DMS 273 (cell line): Measurements from ENCODE around the gene SUSD2.

Experiments
- DNase-seq: peaks from one replicate; lab custom pipeline; 2025; ENCODE audit not compliant: unreplicated experiment; lab: John Stamatoyannopoulos, UW

Gene SUSD2

GRCh38 chr22:24153353-24153752, 27.9 kb upstream of the SUSD2 start:
- no peak for DNase-seq

GRCh38 chr22:24153959-24154358, 27.3 kb upstream of the SUSD2 start:
- DNase-seq = no peak

- no peak for DNase-seq
Observed at GRCh38 chr22:24154826-24155225, 26.5 kb upstream of the SUSD2 start.

GRCh38 chr22:24155627-24156140, 25.6 kb upstream of the SUSD2 start:
- DNase-seq = peak; percentile 75

GRCh38 chr22:24156141-24156912, 25.0 kb upstream of the SUSD2 start:
- peak; percentile 75 for DNase-seq

- peak; percentile 90 for DNase-seq
Observed at GRCh38 chr22:24156913-24157821, 24.1 kb upstream of the SUSD2 start.

GRCh38 chr22:24157822-24158135, 23.5 kb upstream of the SUSD2 start:
- DNase-seq = peak; percentile 29

- DNase-seq = no peak
Observed at GRCh38 chr22:24159650-24160049, 21.6 kb upstream of the SUSD2 start.

GRCh38 chr22:24160546-24160945, 20.7 kb upstream of the SUSD2 start:
- no peak for DNase-seq

- DNase-seq = no peak
Observed at GRCh38 chr22:24161485-24161884, 19.8 kb upstream of the SUSD2 start.

GRCh38 chr22:24161909-24162308, 19.4 kb upstream of the SUSD2 start:
- peak; percentile 59 for DNase-seq

- DNase-seq = no peak
Observed at GRCh38 chr22:24162436-24162835, 18.9 kb upstream of the SUSD2 start.

- no peak for DNase-seq
Observed at GRCh38 chr22:24164243-24164642, 17.0 kb upstream of the SUSD2 start.

- DNase-seq = peak; percentile 38
Observed at GRCh38 chr22:24164940-24165339, 16.3 kb upstream of the SUSD2 start.

- no peak for DNase-seq
Observed at GRCh38 chr22:24165673-24166072, 15.6 kb upstream of the SUSD2 start.

- no peak for DNase-seq
Observed at GRCh38 chr22:24166811-24167210, 14.5 kb upstream of the SUSD2 start.

GRCh38 chr22:24169439-24170058, 11.7 kb upstream of the SUSD2 start:
- DNase-seq = no peak

- no peak for DNase-seq
Observed at GRCh38 chr22:24170188-24170587, 11.1 kb upstream of the SUSD2 start.

GRCh38 chr22:24170632-24171031, 10.7 kb upstream of the SUSD2 start:
- DNase-seq = no peak

GRCh38 chr22:24171822-24172221, 9.5 kb upstream of the SUSD2 start:
- no peak for DNase-seq

GRCh38 chr22:24175160-24175808, 6.0 kb upstream of the SUSD2 start:
- peak; percentile 77 for DNase-seq
